T-helper 17 cell (primary cell): Measurements from ENCODE around the gene NDFIP2. TPM values are rescaled to one million over a fixed set of nuclear protein-coding genes. Genes with fewer than 3 reads are reported as not detected.
A peak's percentile ranks its signal among the peaks of the same experiment; 100 is the strongest.

Experiments used
- ATAC-seq: fragments of 150-1000 bp; cut with Tn5 transposase; 2 replicates; pipeline ENCODE4 v1.10.0; 2021; ENCODE audit warnings: mild to moderate bottlenecking, moderate library complexity
- DNase-seq, 3 donors: peaks; one replicate each; pipeline versions ENCODE4 v3.0.0 to v3.0.0-alpha.2; 2020 to 2021
- H3K9me3 ChIP-seq: one replicate; pipeline ENCODE4 v1.7.0; 2013; ENCODE audit warnings: low read length, mild to moderate bottlenecking; ENCODE audit not compliant: control insufficient read depth, poor library complexity, severe bottlenecking
- H3K27ac Mint-ChIP-seq: one replicate; pipeline ENCODE4 v1.8.0; 2022; ENCODE audit warnings: mild to moderate bottlenecking, moderate library complexity, mixed read lengths
- H3K27me3 Mint-ChIP-seq: one replicate; pipeline ENCODE4 v1.8.0; 2022; ENCODE audit warnings: mixed read lengths
- H3K36me3 Mint-ChIP-seq: one replicate; pipeline ENCODE4 v1.8.0; 2022; ENCODE audit warnings: low read depth, mixed read lengths
- H3K4me1 Mint-ChIP-seq: one replicate; pipeline ENCODE4 v1.8.0; 2022; ENCODE audit warnings: mild to moderate bottlenecking, mixed read lengths
- H3K4me3 Mint-ChIP-seq: one replicate; pipeline ENCODE4 v1.8.0; 2022; ENCODE audit warnings: mild to moderate bottlenecking, moderate library complexity, mixed read lengths
- total RNA-seq, 4 donors: library from RNA in 2 of 4; stranded (reverse) in 2 of 4; gene quantifications; one replicate each; pipeline ENCODE4 v1.2.3 and lab custom pipeline; 2022 to 2026

NDFIP2 gene
- total RNA-seq, 2 donors from 2014 or later = 0.60 to 3.9 TPM

DNA sequence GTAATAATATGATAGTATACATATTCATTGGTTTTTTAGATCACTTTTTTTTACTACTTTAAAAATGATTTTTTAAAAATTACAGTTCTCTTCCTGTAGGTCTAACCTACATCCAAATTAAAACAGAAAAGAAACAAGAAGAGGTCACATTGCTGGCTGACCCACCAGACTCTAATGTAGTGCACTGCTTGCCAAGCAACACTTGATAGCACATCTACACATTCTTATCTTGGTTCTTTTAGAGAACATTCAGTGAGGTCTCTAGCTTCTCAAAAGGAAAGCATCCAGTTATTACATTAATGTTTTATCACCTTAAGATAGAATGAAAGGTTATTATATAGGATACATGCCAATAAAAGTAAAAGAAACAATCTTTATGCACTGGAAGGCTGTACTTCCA is 35.6 kb downstream of the NDFIP2 start:
- Mint-ChIP-seq H3K4me3 (no peak overlapping the region), H3K4me1 (peaks cover 5% of the 10 kb centered on the region), H3K27ac (no peak overlapping the region), H3K27me3 (no peaks in the 10 kb centered on the region), H3K36me3 (no peaks in the 10 kb centered on the region)
- no peak for DNase-seq
- H3K9me3 ChIP-seq = no peaks in the 10 kb centered on the region
- ATAC-seq = no peak

DNA sequence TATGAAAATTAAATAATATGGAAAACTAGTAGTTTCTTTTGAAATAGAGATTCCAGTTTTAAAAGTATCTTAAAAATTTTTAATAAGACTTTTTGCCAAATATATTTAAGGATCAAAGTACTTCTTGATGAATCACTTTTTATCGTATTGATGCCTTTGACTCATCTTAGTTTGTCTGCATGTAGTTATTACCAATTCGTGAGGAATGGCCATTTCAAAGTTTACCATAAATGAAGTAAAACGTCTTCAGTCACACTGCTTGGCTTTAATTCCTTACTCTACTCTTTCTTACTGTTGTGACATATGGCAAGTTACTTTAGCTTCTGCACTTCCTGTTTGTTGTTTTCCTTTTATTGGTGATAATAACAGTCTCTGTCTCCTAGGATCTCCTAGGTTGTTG is 38.3 kb downstream of the NDFIP2 start:
- no peaks in the 10 kb centered on the region for H3K9me3 ChIP-seq
- Mint-ChIP-seq H3K36me3 (no peaks in the 10 kb centered on the region), H3K27ac (no peak overlapping the region), H3K4me1 (peaks cover 9% of the 10 kb centered on the region), H3K4me3 (no peak overlapping the region), H3K27me3 (no peaks in the 10 kb centered on the region)
- no peak for ATAC-seq
- DNase-seq = no peak

DNA sequence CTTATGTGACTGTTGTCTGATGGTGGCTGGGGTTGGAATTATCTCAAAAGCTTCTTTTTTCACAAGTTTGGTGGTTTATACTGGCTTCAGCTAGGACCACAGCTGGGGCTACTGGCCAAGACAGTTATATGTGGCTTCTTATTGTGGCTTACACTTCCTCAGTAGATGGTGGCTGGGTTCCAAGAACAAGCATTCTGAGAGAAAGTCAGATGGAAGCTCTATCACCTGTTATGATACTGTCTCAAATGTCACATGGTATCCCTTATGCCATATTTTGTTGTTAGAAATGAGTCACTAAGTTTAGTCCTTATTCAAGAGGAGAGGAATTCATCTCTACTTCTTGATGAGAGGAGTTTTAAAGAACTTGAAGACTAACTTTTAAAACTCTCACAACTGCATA is 41.6 kb downstream of the NDFIP2 start:
- Mint-ChIP-seq H3K36me3 (no peaks in the 10 kb centered on the region), H3K4me3 (no peak overlapping the region), H3K4me1 (peaks cover 9% of the 10 kb centered on the region), H3K27ac (no peak overlapping the region), H3K27me3 (no peaks in the 10 kb centered on the region)
- DNase-seq (no peak), ATAC-seq (no peak)
- no peaks in the 10 kb centered on the region for H3K9me3 ChIP-seq

DNA sequence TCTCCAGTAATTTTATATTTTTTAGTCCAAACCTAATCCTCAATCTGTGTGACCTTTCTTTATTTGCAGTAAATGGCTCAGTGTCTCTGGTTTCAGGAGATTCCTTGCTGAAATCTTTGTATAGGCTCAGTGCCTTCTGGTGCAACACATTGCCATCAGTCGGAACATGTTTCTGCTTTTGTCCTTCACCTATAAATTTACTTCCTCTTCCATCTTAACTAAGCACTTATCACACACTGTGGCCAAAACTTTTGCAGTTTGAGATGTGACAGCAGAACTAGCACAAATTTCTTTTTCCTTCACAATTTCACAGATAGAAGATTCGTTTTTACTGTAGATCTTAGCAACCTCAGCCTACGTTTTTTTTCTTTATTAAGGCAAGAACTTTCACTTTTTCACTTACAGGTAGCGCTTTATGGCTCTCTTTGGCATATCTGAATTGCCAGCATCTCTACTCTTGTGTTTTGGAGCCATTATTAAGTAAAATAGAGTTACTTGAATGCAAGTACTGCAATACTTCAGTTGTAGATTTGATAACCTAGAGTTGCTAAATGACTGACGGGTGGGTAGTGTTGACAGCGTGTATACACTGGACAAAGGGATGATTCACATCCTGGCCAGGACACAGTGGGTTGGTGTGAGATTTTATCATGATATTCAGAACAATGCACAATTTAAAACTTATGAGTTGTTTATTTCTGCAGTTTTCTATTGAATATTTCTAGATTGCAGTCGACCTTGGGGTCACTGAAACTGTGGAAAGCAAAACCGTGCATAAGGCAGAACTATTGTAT is 44.3 kb downstream of the NDFIP2 start:
- no peaks in the 10 kb centered on the region for H3K27me3 Mint-ChIP-seq
- no peak for ATAC-seq

DNA sequence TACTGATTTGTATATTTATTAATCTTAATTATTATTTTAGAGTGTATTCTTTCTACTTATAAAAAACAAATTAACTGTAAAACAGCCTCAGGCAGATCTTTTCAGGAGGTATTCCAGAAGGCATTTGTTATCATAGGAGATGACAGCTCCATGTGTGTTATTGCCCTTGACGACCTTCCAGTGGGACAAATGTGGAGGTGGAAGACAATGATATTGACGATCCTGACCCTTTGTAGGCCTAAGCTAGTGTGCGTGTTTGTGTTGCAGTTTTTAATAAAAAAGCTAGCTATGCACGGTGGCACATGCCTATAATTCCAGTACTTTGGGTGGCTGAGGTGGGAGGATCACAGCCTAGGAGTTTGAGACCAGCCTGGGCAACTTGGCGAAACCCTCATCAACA is 46.7 kb downstream of the NDFIP2 start:
- H3K9me3 ChIP-seq = no peaks in the 10 kb centered on the region
- H3K27ac Mint-ChIP-seq = no peak overlapping the region
- no peaks in the 10 kb centered on the region for H3K27me3 Mint-ChIP-seq
- H3K36me3 Mint-ChIP-seq = peaks cover 2% of the 10 kb centered on the region
- no peak for DNase-seq
- H3K4me1 Mint-ChIP-seq = peaks cover 3% of the 10 kb centered on the region
- no peak overlapping the region for H3K4me3 Mint-ChIP-seq
- no peak for ATAC-seq

More for the DNA sequence above, 44.3 kb downstream of the NDFIP2 start:
- H3K9me3 ChIP-seq = no peaks in the 10 kb centered on the region
- Mint-ChIP-seq H3K36me3 (no peaks in the 10 kb centered on the region), H3K4me1 (peaks cover 7% of the 10 kb centered on the region), H3K27ac (no peak overlapping the region), H3K4me3 (no peak overlapping the region)
- no peak for DNase-seq

DNA sequence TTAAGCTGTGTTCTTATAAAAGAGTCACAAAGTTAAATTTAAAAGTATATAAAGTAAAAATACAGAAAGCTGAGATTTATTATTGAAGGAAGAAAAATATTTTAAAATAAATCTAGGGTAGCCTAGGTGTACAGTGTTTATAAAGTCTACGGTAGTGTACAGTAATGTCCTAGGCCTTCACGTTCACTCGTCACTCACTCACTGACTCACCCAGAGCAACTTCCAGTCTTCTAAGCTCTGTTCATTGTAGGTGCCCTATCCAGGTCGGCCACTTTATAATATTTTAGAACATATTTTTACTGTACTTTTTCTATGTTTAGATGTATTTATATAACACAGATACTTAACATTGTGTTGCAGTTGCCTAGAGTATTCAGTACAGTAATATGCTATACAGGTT is 47.4 kb downstream of the NDFIP2 start:
- Mint-ChIP-seq H3K27me3 (no peaks in the 10 kb centered on the region), H3K4me1 (no peaks in the 10 kb centered on the region), H3K27ac (no peak overlapping the region), H3K36me3 (peaks cover 2% of the 10 kb centered on the region), H3K4me3 (no peak overlapping the region)
- DNase-seq (no peak), ATAC-seq (no peak)
- no peaks in the 10 kb centered on the region for H3K9me3 ChIP-seq

DNA sequence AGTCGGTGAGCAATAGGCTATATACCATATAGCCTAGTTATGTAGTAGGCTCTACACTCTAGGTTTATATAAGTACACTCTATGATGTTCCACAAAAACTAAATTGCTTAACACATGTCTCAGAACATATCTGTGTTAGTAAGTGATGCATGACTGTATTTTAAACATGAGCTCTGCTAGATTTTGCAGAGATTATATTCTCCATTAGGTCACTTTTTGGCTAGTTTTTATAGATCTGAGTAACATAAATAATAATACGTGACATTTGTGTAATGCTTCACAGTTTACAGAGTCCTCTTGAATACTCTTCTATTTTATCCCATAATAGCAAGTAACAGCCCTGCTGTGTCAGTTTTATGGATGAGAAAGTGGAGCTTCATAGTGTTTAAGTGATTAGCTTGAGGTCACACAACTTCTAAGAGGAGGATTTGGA is 47.8 kb downstream of the NDFIP2 start:
- Mint-ChIP-seq H3K27ac (no peak overlapping the region), H3K4me3 (no peak overlapping the region), H3K36me3 (peaks cover 2% of the 10 kb centered on the region), H3K4me1 (no peaks in the 10 kb centered on the region), H3K27me3 (no peaks in the 10 kb centered on the region)
- H3K9me3 ChIP-seq = no peaks in the 10 kb centered on the region
- no peak for ATAC-seq
- DNase-seq = no peak

DNA sequence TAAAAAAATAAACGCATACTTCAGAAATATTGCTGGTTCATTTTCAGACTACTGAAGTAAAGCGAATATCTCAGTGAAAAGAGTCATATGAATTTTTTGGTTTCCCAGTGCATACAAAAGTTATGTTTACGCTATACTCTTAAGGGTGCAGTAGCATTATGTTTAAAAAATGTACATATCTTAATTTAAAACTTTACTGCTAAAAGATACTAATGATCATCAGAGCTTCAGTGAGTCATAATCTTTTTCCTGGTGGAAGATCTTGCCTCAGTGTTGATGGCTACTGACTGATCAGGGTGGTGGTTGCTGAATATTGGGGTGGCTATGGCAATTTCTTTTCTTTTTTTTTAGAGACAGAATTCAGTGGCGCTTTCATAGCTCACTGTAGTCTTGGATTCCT is 48.9 kb downstream of the NDFIP2 start:
- no peaks in the 10 kb centered on the region for H3K27me3 Mint-ChIP-seq
- peaks cover 2% of the 10 kb centered on the region for H3K36me3 Mint-ChIP-seq
- DNase-seq (no peak), ATAC-seq (no peak)
- no peak overlapping the region for H3K27ac Mint-ChIP-seq
- H3K9me3 ChIP-seq = no peaks in the 10 kb centered on the region
- no peaks in the 10 kb centered on the region for H3K4me1 Mint-ChIP-seq
- no peak overlapping the region for H3K4me3 Mint-ChIP-seq

DNA sequence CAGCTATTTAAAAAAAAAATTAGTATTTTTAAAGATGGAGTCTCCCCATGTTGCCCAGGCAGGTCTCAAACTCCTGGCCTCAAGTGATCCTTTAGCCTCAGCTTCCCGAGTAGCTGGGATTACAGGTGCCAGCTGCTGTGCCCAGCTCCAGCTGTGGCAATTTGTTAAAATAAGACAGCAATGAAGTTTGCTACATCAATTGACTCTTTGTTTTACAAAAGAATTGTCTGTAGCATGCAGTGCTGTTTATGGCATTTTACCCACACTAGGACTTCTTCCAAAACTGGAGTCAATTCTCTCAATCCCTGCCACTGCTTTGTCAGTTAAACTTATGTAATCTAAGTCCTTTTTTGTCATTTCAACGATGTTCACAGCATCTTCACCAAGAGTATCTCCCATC is 49.3 kb downstream of the NDFIP2 start:
- no peaks in the 10 kb centered on the region for H3K4me1 Mint-ChIP-seq
- no peaks in the 10 kb centered on the region for H3K9me3 ChIP-seq

DNA sequence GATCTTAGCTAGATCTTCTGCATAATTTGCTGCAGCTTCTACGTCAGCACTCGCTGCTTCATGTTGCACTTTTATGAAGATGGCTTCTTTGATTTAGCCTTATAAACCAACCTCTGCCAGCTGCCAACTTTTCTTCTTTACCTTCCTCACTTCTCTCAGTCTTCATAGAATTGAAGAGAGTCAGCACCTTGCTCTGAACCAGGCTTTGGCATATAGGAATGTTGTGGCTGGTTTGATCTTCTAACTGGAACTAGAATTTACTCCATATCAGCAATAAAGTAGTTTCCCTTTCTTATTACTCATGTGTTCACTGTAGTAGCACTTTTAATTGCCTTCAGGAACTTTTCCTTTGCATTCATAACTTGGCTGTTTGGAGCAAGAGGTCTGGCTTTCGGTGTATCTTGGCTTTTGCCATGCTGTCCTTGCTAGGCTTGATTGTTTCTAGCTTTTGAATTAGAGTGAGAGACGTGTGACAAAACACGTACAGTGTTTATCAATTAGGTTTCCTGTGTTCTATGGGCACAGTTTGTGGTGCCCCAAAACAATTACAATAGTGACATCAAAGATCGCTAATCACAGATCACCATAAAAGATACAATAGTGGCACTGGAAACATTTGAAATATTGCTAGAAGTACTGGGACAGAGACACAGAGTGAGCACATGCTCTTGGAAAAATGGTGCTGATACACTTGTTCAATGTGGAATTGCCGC is 50.7 kb downstream of the NDFIP2 start:
- no peaks in the 10 kb centered on the region for H3K9me3 ChIP-seq
- Mint-ChIP-seq H3K27ac (no peak overlapping the region), H3K27me3 (no peaks in the 10 kb centered on the region), H3K36me3 (peaks cover 2% of the 10 kb centered on the region), H3K4me1 (no peaks in the 10 kb centered on the region), H3K4me3 (no peak overlapping the region)
- ATAC-seq (no peak), DNase-seq (no peak)

More for the DNA sequence above, 49.3 kb downstream of the NDFIP2 start:
- Mint-ChIP-seq H3K4me3 (no peak overlapping the region), H3K36me3 (peaks cover 2% of the 10 kb centered on the region), H3K27me3 (no peaks in the 10 kb centered on the region), H3K27ac (no peak overlapping the region)
- DNase-seq (no peak), ATAC-seq (no peak)

DNA sequence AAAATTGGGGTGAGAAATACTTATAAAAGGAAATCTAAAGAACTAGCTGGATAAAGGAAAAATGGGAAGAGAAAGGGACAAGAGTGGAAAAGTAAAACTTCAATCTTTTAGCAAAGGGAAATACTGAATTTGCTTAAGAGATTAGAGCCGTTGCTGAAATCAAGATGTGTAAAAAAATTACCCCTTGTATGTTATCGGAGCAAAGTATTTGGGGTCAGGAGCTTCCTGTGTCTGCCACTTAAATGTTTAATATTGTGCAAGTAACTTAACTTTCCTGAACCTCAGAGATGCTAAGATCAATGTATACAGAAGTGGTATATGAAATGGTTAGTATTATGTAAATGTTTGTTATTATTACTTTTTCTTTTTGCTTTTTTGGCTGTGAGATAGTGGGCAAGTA is 51.6 kb downstream of the NDFIP2 start:
- no peak for DNase-seq
- no peak overlapping the region for H3K4me3 Mint-ChIP-seq
- no peak for ATAC-seq

DNA sequence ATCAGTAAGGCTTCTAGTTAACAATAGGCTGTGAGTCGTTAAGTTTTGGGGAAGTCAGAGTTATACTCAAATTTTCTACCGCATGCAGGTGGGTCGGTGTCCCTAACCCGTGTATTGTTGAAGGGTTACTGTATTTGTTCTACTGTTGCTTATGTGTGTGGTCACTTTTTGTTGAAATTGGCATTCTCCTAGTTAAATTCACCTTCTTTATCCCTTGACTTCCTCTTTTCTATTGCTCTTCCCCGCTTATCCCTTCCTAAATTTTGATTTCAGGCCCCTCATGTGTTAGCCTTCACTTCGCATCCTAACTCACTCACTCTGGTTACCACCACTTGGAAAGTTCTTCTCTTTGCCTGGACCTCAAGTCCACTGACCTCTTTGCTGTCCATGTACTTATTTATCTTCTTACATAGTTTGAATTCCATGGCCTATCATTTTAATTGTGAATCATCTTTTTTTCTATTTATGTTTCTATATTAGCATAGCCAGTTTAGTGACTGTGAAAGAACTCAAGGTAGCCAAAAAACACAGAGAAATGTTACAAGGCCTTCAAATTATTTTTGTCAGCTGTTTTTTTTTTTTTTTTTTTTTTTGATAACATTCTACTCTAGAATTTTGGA is 52.9 kb downstream of the NDFIP2 start:
- peak overlapping the region; percentile 37 for H3K27ac Mint-ChIP-seq
- no peak overlapping the region for H3K4me3 Mint-ChIP-seq
- ATAC-seq (no peak), DNase-seq (no peak)
- no peaks in the 10 kb centered on the region for H3K9me3 ChIP-seq
- H3K4me1 Mint-ChIP-seq = peaks cover 2% of the 10 kb centered on the region
- no peaks in the 10 kb centered on the region for H3K27me3 Mint-ChIP-seq
- H3K36me3 Mint-ChIP-seq = peaks cover 2% of the 10 kb centered on the region

More for the DNA sequence above, 51.6 kb downstream of the NDFIP2 start:
- Mint-ChIP-seq H3K4me1 (no peaks in the 10 kb centered on the region), H3K27me3 (no peaks in the 10 kb centered on the region), H3K27ac (no peak overlapping the region), H3K36me3 (peaks cover 2% of the 10 kb centered on the region)
- no peaks in the 10 kb centered on the region for H3K9me3 ChIP-seq

DNA sequence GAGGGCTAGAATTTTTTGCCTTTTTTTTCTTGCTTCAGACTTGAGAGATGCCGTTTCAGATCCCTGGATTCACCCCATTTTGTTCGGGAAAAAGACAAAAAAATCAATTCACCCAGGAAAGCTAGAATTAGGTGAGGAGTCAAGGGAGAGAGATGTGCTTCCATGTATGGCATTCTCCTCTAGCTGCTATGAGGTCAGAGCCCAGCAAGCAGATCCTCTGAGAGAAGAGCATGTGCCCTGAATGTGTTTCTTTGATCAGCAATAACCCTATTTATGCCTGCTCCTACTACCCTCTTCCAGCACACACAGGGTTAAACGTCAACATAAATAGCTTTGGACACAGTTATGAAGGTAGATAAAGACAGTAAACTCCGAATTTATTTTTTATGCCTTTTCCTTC is 53.6 kb downstream of the NDFIP2 start:
- Mint-ChIP-seq H3K36me3 (peaks cover 2% of the 10 kb centered on the region), H3K27ac (no peak overlapping the region), H3K4me1 (peaks cover 2% of the 10 kb centered on the region)

More for the DNA sequence above, 53.6 kb downstream of the NDFIP2 start:
- Mint-ChIP-seq H3K27me3 (no peaks in the 10 kb centered on the region), H3K4me3 (no peak overlapping the region)
- DNase-seq = no peak
- no peak for ATAC-seq
- H3K9me3 ChIP-seq = no peaks in the 10 kb centered on the region
